Coronary artery (tissue), 2 donors: Measurements from ENCODE around the gene TMEM219.

Source experiments
- DNase-seq: peaks from one replicate; pipeline ENCODE4 v3.0.0-alpha.2; 2017; ENCODE audit warnings: low spot score
- H3K27ac ChIP-seq, 2 donors: fragments of 200-600 bp; sonication (generic); one replicate each; pipeline ENCODE4 v1.5.1; 2016 to 2019
- H3K4me3 ChIP-seq: fragments of 200-600 bp; sonication (generic); 2 replicates; pipeline ENCODE4 v1.5.1; 2016; ENCODE audit warnings: mild to moderate bottlenecking, moderate library complexity
- TF ChIP-seq, protein P1 (sequence below): fragments of 200-600 bp; sonication (generic); IDR thresholded peaks from one replicate; pipeline ENCODE4 v1.5.1; 2019; ENCODE audit warnings: antibody characterized with exemption

TMEM219 gene

DNA sequence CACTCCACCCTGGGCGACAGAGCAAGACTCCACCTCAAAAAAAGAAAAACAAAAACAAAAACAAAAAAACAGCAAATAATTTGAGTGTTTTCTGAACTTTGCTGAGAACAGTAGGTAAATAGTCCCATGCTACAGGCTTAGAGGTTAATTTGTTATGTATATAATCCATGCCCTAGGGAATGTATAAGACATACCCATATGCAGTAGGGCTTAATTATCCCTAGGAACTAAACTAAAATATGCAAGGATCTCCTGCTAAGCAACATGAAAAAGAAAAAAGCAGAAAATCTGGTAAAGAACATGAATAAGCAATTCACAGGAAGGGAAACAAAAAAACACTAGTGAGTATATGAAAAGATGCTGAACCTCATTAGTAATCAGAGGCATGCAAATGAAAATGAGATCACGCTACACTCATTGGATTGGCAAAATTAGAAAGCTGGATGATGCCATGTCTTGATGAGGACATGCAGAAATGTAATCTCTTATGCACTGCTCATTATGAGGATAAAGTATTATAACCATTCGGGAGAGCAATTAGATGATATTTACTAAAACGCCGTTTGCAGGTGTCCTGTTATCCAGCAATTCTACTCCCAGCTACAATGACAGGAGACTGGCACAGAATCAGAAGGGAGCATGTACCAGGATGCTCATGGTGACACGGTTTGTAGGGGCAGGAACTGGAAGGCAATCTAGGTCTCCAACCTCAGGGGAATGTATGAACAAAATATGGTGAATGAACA is 41.4 kb upstream of the TMEM219 start:
- TF ChIP-seq, protein P1, sequence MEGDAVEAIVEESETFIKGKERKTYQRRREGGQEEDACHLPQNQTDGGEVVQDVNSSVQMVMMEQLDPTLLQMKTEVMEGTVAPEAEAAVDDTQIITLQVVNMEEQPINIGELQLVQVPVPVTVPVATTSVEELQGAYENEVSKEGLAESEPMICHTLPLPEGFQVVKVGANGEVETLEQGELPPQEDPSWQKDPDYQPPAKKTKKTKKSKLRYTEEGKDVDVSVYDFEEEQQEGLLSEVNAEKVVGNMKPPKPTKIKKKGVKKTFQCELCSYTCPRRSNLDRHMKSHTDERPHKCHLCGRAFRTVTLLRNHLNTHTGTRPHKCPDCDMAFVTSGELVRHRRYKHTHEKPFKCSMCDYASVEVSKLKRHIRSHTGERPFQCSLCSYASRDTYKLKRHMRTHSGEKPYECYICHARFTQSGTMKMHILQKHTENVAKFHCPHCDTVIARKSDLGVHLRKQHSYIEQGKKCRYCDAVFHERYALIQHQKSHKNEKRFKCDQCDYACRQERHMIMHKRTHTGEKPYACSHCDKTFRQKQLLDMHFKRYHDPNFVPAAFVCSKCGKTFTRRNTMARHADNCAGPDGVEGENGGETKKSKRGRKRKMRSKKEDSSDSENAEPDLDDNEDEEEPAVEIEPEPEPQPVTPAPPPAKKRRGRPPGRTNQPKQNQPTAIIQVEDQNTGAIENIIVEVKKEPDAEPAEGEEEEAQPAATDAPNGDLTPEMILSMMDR = no peak
- no peak overlapping the region for H3K4me3 ChIP-seq
- no peak overlapping the region for H3K27ac ChIP-seq
- DNase-seq = no peak

DNA sequence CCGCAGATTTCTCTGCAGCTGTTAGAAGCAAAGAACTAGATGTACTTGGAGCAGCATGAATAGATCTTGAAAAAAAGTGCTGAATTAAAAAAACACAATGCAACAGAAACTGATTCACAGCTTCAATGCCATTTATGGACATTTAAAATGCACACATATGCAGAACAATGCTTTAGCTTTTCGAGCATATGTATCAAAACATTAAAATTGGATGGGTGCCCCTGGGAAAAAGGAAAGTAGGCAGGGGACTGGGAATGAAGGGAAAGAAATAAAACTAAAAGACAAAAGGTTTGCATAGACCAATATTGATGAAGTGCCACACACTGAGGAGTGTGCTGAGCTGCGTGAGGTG is 40.9 kb upstream of the TMEM219 start:
- no peak overlapping the region for H3K27ac ChIP-seq
- DNase-seq = no peak
- TF ChIP-seq, protein P1 = no peak
- no peak overlapping the region for H3K4me3 ChIP-seq

DNA sequence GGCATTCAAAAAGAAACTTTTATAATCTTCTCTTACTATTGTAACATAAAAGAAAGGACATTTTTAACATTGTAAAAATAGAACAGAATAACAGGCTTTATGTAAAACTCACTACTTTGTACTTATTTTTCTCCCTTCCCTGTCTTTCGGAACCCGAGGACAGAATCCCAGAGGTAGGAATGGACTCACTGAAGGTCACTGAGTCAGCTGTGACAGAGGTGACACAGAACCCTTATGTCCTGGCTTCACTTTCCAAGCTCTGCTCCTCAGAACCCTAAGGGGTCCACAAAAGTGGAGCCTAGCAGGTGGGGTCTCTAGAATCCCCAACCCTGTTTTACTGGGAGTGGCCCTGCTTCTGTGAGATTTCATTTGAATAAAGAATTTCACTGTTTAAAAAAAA is 39.6 kb upstream of the TMEM219 start:
- no peak overlapping the region for H3K4me3 ChIP-seq
- no peak overlapping the region for H3K27ac ChIP-seq
- TF ChIP-seq, protein P1 = no peak
- no peak for DNase-seq

DNA sequence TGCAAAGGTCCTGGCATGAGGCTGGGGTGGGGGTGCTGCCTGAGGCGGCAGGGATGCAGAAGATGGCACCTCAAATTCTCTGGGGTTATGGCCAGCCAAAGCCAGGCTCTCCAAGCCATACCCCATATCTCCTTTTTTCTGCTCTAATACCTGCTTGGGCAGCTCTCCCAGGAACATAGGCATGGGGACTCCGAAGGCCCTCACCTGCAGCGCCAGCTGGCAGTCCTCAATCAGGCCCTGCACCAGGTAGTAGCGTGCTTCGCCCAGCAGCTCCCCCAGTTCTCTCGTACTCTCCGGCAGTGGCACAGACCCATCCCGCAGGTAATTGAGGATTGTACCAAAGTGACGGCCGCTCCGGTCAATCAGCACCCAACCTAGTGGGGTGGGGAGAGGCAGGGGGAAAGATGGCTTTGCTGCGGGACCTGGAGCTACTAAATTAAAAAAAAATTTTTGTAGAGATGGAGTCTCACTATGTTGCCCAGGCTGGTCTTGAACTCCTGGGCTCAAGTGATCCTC is 38.8 kb upstream of the TMEM219 start:
- Histone ChIP-seq H3K4me3 (no peak overlapping the region), H3K27ac (no peak overlapping the region)
- no peak for DNase-seq
- TF ChIP-seq, protein P1 = no peak

DNA sequence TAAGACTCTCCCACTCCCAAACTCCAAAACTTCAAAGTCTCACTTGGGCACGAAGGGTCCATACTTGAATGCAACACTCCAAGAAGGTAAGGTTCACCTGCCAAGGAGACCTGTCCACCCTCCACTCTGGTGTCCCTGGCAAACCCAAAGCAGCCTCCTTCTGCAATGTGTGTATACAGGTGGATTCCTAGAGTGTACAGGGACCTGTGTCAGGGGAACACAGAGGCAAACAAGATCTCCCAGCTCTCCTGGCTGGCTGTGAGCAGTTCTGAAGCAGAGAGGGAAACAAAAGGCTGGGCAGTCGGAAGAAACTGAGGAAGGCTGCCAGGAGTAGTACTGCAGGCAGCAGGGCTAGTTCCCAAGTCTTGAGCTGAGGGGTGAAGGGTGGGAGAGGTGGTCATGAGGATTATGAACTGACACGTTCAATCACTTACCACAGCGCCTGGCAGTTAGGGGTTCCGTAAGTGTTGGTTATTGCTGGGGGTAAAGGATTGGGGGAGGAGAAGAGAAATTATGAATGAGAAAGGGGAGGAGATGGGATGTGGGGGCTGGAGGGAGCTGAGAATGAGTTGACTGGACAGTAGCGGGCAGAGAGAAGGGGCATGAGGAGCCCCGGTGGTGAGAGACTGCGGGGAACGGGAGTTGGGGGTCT is 36.6 kb upstream of the TMEM219 start:
- no peak for DNase-seq
- Histone ChIP-seq H3K4me3 (peak overlapping the region; percentile 95), H3K27ac (peak overlapping the region in 1 of 2 donors; percentile 94)
- TF ChIP-seq, protein P1 = no peak

DNA sequence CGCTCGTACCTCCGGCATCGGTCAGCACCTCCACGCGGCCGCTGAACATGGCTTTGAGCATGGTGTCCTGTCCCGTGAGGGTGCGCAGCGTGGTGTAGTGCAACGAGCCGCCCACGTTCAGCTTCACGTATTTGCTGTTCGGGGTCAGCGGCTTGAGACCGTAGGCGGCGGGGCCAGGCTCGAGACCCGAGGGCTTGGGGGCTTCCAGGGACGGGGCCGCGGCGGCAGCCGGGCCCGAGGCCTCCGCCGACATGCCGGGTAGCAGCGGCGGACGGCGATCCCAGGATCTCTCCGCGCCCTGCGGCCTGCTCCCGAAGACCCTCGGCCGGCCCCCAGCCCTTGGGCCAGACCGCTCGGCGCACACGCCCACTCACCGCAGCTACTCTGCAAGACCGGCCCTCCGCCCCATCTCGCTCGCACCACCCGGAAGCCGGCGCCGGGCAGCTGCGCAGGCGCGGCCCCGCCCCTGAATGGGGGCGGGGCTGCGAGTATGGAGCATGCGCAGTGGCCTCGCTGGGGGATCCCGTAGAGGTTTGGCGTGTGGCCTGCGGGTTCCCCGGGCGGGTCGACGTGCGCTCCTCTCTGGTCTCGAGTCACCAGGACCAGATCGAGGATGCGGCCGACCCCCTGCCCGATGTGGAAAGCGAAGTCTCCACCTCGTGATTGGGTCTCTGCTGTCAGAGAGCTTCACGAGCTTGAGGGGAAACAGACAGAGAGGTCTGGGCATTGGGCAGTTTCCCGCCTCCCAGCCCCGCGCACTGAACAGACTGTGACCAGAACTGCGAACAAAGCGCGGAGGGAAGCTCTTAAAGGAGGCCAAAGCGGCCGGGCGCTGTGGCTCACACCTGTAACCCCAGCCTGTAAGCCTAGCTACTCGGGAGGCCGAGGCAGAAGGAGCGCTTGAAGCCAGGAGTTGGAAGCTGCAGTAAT is 35.8 kb upstream of the TMEM219 start, which contains the start of gene KCTD13:
Gene KCTD13 (minus strand): TSS at position 446 of the 930 bp plus-strand sequence. CDS start 193 bp downstream, at position 253.
- peak; percentile 91 for DNase-seq
- peak within 1 kb of the TSS; percentile 68 to 94 for H3K27ac ChIP-seq
- TF ChIP-seq, protein P1 = no peak
- H3K4me3 ChIP-seq = peak within 1 kb of the TSS; percentile 95
